CD4-positive, alpha-beta T cell treated with Interleukin-2 at 100 ng/mL for 4 hours (primary cell): ENCODE data around the gene VIPR2.

Experiments
- DNase-seq: peaks from one replicate; pipeline ENCODE4 v3.0.0-alpha.2; 2020; ENCODE audit warnings: low spot score

The VIPR2 gene

DNA sequence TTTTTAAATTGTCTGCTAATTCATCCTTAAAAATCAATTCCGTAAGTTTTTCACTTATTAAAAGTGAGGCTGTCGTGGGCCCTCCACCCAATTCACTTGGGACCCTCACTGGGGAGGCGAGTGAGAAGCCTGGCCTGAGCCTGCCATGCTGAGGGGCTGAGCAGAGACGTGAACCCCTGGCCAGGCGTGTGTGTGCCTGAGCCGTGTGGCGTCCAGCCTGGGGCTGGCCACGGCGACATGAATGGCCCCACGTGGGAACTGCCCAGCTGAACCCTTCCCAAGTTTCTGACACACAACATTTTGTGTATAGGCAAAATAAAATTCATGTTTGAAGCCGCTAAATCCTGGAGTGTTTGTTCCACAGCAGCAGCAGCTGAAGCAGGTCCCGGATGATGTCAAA is 13.0 kb upstream of the VIPR2 start:
- DNase-seq, result no peak

GRCh38 chr7:159156436-159157245 is 12.0 kb upstream of the VIPR2 start:
- DNase-seq, result no peak

GRCh38 chr7:159155410-159155809 is 10.7 kb upstream of the VIPR2 start:
- DNase-seq, result no peak

DNA sequence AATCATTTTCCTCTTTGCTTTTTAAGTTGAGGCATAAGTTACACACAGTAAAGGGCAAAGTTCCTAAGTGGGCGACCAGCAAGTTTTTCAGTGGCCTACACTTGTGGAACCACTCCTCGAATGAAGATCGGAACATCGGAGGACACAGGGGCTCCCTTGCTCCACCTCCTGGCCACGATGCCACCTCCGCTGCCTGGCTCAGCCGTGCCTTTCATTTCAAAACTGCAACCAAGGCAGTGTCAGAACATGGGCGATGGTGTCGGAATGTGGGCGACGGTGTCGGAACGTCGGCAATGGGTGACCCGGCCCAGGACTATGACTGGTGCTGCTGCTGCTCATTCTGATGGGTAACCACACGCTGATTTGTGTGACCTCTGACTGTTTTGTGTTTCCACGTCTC is 9.6 kb upstream of the VIPR2 start:
- DNase-seq, result no peak

GRCh38 chr7:159153511-159153910 is 8.8 kb upstream of the VIPR2 start:
- no peak for DNase-seq

DNA sequence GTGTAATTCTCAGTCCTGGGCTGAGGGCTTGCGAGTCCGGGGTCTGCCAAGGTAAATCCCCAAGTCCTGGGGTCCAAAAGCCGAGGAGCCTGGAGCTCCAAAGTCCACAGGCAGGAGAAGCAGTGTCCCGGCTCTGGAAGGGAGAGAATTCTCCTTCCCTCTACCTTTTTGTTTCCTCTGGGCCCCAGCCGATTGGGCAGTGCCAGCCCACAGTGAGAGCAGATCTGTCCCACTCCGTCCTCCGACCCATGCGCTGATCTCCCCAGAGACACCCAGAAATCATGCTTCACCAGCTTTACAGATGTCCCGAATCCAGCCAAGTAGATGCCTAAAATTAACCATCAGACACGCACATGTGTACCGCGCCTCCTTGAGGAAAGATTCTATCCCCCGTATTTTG is 8.1 kb upstream of the VIPR2 start:
- DNase-seq, result no peak

DNA sequence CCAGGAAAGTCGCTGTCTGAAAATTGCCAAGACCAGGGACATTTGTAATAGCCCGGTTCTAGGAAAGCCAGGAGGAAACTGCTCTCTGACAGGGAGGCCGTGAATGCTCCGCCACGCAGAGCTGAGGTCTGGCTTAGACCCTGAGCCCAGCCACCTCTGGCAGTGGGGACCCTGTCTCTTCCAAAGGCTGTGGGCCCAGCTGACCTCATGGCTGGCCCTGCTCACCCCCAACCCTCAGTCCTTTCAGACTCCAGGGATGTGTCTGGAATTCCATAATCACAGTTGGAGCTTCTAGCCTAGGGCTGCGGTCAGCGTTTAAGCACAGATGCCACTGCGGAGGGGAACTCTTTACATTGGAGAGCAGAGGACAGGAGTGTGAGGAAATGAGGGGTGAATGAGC is 6.6 kb upstream of the VIPR2 start:
- DNase-seq, result no peak

- no peak for DNase-seq
Measured at GRCh38 chr7:159149488-159149887, 4.8 kb upstream of the VIPR2 start.

DNA sequence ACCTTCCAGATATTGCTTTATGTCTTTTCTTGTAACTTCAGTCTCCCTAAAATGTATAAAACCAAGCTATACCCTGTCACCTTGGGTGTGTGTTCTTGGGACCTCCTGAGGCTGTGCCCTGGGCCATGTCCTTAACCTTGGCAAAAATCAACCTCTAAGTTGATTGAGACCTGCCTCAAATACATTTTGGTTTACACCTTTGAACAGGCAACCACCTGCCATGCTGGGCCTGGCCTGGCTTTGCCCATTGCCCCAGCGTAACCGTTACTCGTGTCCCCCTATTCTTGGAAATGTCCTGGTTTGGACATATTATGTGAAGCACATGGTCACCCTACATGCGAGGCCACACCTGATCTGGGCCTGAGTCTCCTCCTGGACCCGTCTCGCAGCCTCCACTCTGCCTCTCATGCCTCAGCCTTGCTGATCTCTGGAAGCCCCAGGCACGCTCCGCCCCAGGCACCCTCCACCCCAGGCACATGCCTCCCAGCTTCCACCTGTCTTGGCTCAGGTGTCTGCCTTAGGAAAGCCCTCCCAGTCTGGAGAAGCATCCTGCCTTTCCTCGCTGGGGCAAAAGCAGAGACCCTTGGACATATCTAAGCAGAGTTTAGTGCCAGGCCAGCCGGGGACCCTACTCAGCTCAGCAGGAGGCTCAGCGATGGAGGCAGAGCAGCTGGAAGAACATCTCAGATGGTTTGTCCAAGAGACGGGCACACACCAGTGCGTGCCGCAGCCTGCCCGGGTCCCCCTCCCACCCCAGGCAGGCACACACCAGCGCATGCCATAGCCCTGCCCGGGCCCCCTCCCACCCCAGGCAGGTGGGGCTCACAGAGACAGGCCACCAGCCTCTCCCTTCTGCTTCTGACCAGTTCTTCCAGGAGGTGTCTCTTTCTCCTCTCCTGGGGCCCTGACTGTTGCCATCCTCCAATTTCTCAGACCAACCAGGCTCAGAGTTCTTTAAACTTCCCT is 4.0 kb upstream of the VIPR2 start:
- DNase-seq, result no peak

- no peak for DNase-seq
Measured at GRCh38 chr7:159147687-159148086, 3.0 kb upstream of the VIPR2 start.

DNA sequence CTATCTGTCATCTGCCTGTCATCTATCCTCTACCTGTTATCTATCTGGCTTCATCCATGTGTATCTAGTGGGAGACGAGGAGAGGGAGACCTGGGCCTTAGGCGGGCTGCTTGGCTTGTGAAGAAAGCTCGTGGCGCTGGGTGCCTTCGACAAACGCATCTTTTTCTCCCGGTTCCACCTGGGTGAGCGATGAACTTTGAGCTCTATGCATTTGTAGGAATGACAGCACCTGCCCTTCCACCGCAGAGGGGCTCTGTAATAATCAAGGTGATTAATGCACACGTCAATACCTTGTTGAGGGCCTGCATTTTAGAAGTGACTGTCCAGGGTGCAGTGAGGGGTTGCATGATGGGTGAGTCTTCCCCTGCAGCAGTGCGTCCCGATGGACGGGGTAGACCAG is 2.6 kb upstream of the VIPR2 start:
- DNase-seq, result no peak

GRCh38 chr7:159146084-159146858 is 1.6 kb upstream of the VIPR2 start:
- DNase-seq, result no peak

GRCh38 chr7:159145490-159145855 is 806 bp upstream of the VIPR2 start:
- DNase-seq, result no peak

GRCh38 chr7:159143780-159144757 is 598 bp downstream of the VIPR2 start:
- DNase-seq, result no peak

DNA sequence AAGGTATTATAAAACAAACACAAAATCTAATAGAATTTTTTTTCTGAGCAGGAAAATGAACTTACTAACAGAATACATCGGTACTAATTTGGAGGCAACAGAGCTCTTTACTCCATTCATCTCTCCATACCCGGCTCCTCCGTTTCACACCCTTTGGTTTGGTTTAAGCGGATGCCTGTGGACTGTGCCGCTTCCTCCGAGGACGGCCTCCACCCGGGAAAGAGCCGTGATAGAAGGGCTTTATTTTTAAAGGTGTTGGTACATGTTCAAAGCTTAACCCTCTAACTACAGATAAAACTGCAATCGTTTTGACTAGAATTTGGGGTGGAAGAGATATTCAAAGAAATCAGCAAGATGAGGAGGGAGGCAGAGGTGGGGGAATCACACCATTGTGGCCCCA is 1.9 kb downstream of the VIPR2 start:
- DNase-seq, result no peak

DNA sequence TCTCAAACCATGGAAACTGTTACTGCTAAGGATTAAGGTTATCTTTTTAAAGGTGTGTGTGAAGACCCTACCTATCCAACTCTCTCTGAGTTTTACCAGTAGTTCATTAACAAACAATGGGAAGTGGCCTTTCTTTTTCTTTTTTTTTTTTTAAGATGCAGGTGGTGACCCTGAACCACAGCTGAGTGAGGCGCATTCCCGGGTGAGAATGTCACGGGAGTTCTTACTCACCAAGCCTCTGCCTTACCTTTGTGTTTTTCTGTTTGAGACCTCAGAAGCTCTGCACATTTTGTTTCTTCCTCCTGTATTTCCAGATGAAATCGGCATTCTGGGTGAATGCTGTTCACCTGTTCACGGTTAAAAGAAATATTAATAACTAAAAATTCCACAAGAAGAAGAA is 2.5 kb downstream of the VIPR2 start:
- no peak for DNase-seq

- DNase-seq, result no peak
Measured at GRCh38 chr7:159141660-159142059, 3.0 kb downstream of the VIPR2 start.

- no peak for DNase-seq
Measured at GRCh38 chr7:159141167-159141566, 3.5 kb downstream of the VIPR2 start.

DNA sequence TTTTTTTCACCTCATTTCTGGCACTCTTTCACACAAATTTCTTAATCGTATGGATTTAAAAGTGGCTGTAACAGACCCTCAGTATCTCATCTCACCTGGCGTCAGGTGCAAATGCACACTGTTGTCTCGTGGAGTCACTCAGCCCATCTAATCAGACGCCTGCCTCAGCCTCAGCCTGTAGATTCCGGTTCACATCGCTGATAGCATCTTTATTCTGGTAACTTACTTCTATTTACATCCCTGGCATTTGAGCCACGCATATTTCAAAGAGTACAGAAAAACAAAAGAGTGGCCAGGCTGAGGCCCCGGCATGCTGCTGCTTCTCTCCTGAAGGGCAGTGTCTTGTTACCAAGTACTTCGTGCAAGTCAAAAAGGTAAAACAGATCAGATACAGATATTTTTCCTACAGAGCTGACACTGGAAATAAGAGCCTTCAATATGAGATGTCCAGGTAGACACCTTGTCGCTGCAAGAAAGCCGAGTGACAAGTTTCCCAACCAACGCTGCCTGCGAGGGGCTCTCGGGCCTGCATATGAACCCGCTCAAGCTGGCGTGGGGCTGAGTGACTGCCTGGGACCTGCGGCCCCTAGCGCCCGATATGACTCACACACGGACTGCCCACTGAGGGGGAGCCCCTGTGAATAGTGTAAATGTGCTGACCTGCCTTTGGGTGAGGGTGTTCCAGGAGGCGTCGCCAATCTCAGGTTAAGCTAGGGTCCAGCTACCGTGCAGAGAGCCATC is 4.3 kb downstream of the VIPR2 start:
- DNase-seq, result no peak

- no peak for DNase-seq
Measured at GRCh38 chr7:159139639-159140038, 5.0 kb downstream of the VIPR2 start.

DNA sequence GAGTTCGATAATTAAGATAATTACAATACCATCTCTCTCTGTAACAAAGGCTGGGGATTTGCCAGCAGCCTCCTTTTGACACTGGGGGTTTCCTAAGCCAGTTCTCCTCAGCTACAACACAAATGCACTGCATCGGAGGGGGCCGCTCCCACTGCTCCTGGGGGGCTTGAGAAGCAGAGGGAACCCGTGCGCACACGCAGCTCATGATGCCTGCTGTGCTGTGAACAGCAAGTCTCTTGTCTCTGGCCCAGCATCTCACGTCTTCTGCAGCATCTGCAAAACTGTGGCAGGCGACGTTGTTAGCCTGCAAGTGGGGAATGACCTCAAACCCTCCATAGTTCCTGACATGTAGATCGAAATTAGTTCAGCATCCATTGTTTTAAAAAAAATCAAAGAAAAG is 5.5 kb downstream of the VIPR2 start:
- no peak for DNase-seq
